H1 (cell line): ENCODE results near the gene SAMD4A. TPM values are rescaled to one million over a fixed set of nuclear protein-coding genes. Genes with fewer than 3 reads are reported as not detected.
A peak's percentile ranks its signal among the peaks of the same experiment; 100 is the strongest.

Experiments
- CTCF ChIA-PET: fragments of 300-600 bp; sonication (Branson Sonifier 250); formaldehyde crosslinking; loops from one replicate; lab custom pipeline; 2021; ENCODE audit not compliant: partially characterized antibody; lab: Charles Lee
- POLR2A ChIA-PET: fragments of 300-600 bp; sonication (Branson Sonifier 250); formaldehyde crosslinking; loops from one replicate; lab custom pipeline; 2021; ENCODE audit warnings: inconsistent platforms; ENCODE audit not compliant: partially characterized antibody; lab: Charles Lee
- DNase-seq, 2 experiments: peaks; one replicate each; pipeline versions ENCODE4 v3.0.0 to v3.0.0-alpha.2; 2010 to 2022; ENCODE audit warnings: low spot score in 2 of 2, low read depth in 1 of 2, mixed read lengths in 1 of 2
- FAIRE-seq: peaks from 2 replicates; lab custom pipeline; 2011; peaks lifted over from hg19 to GRCh38; lab: Jason Lieb, UNC
- H2AFZ ChIP-seq: 2 replicates; pipeline ENCODE4 v1.8.1; 2012; ENCODE audit warnings: low read length, inconsistent platforms
- H2AK5ac ChIP-seq: 2 replicates; pipeline ENCODE4 v1.6.1; 2013; ENCODE audit warnings: low read depth, low read length
- H2BK120ac ChIP-seq: replicated peaks from 2 replicates; pipeline ENCODE3; 2013; ENCODE audit warnings: low read depth, low read length, inconsistent platforms
- H2BK12ac ChIP-seq: 2 replicates; pipeline ENCODE4 v1.6.1; 2013; ENCODE audit warnings: low read depth, low read length
- H2BK15ac ChIP-seq: 2 replicates; pipeline ENCODE4 v1.6.1; 2013; ENCODE audit warnings: low read length
- H2BK20ac ChIP-seq: 2 replicates; pipeline ENCODE4 v1.6.1; 2013; ENCODE audit warnings: low read length
- H2BK5ac ChIP-seq: 2 replicates; pipeline ENCODE4 v1.6.1; 2013; ENCODE audit warnings: low read depth, low read length
- H3K14ac ChIP-seq: 2 replicates; pipeline ENCODE4 v1.6.1; 2013; ENCODE audit warnings: inconsistent platforms; ENCODE audit not compliant: insufficient read length
- H3K18ac ChIP-seq: 2 replicates; pipeline ENCODE4 v1.6.1; 2013; ENCODE audit warnings: low read length; ENCODE audit errors: extremely low read depth
- H3K23ac ChIP-seq: 2 replicates; pipeline ENCODE4 v1.6.1; 2013; ENCODE audit warnings: inconsistent platforms; ENCODE audit not compliant: insufficient read length
- H3K23me2 ChIP-seq: 2 replicates; pipeline ENCODE4 v1.6.1; 2013; ENCODE audit warnings: low read depth, low read length
- H3K27ac ChIP-seq: 2 replicates; pipeline ENCODE4 v1.6.1; 2011; ENCODE audit warnings: low read depth, low read length, inconsistent platforms
- H3K27me3 ChIP-seq, 4 experiments: replicated peaks in 1 of 4; 1 replicate in 1 of 4; 2 replicates in 3 of 4; pipeline versions ENCODE4 v1.6.1 to v1.8.1; 2011 to 2013; ENCODE audit warnings: low read length in 3 of 4, mild to moderate bottlenecking in 3 of 4, inconsistent platforms in 2 of 4, mixed read lengths in 2 of 4, moderate library complexity in 1 of 4; ENCODE audit not compliant: control insufficient read depth in 3 of 4, insufficient read depth in 3 of 4; ENCODE audit errors: extremely low read depth in 1 of 4
- H3K36me3 ChIP-seq, 4 experiments: 2 replicates each; pipeline versions ENCODE4 v1.6.1 to v1.8.1; 2011 to 2013; ENCODE audit warnings: mild to moderate bottlenecking in 4 of 4, low read length in 3 of 4, moderate library complexity in 2 of 4, control low read depth in 1 of 4, inconsistent platforms in 1 of 4; ENCODE audit not compliant: insufficient read depth in 4 of 4, control insufficient read depth in 2 of 4
- H3K4ac ChIP-seq: replicated peaks from 2 replicates; pipeline ENCODE3; 2013; ENCODE audit warnings: low read length, low read depth, mixed read lengths, inconsistent platforms; ENCODE audit not compliant: insufficient read length
- H3K4me1 ChIP-seq, 4 experiments: replicated peaks in 1 of 4; 1 replicate in 1 of 4; 2 replicates in 3 of 4; pipeline versions ENCODE4 v1.6.1 to v1.8.1; 2011 to 2013; ENCODE audit warnings: low read length in 3 of 4, inconsistent platforms in 2 of 4, mixed read lengths in 1 of 4; ENCODE audit not compliant: insufficient read depth in 4 of 4, control insufficient read depth in 3 of 4
- H3K4me2 ChIP-seq, 2 experiments: 2 replicates each; pipeline versions ENCODE4 v1.6.1 to v1.8.1; 2011 to 2013; ENCODE audit warnings: low read depth in 2 of 2, low read length in 2 of 2, control low read depth in 1 of 2, inconsistent platforms in 1 of 2, mild to moderate bottlenecking in 1 of 2; ENCODE audit not compliant: insufficient read depth in 1 of 2
- H3K4me3 ChIP-seq, 4 experiments: fragments of 200-600, 300-600 bp in 1 of 4; sonication (generic), shearing (Covaris generic), sonication (Bioruptor Twin) in 1 of 4; 2 replicates each; pipeline versions ENCODE4 v1.5.1 to v1.8.1; 2011 to 2016; ENCODE audit warnings: low read length in 4 of 4, low read depth in 3 of 4, control low read depth in 2 of 4, inconsistent platforms in 2 of 4, mild to moderate bottlenecking in 2 of 4, mixed read lengths in 1 of 4, moderate library complexity in 1 of 4; ENCODE audit not compliant: insufficient read depth in 2 of 4; ENCODE audit errors: extremely low read depth in 1 of 4
- H3K56ac ChIP-seq: replicated peaks from 2 replicates; pipeline ENCODE3; 2013; ENCODE audit warnings: low read depth, mild to moderate bottlenecking, mixed read lengths, low read length, inconsistent platforms; ENCODE audit not compliant: insufficient read length
- H3K79me1 ChIP-seq: 2 replicates; pipeline ENCODE4 v1.6.1; 2013; ENCODE audit warnings: low read depth, low read length, control low read depth
- H3K79me2 ChIP-seq, 2 experiments: 2 replicates each; pipeline versions ENCODE4 v1.6.1 to v1.8.1; 2012 to 2013; ENCODE audit warnings: low read length in 2 of 2, mild to moderate bottlenecking in 2 of 2, inconsistent platforms in 1 of 2; ENCODE audit not compliant: insufficient read depth in 2 of 2, control insufficient read depth in 1 of 2
- H3K9ac ChIP-seq, 4 experiments: replicated peaks in 1 of 4; 1 replicate in 1 of 4; 2 replicates in 3 of 4; pipeline versions ENCODE4 v1.6.1 to v1.8.1; 2011 to 2013; ENCODE audit warnings: low read depth in 3 of 4, low read length in 3 of 4, control low read depth in 2 of 4, mild to moderate bottlenecking in 2 of 4, moderate library complexity in 2 of 4, inconsistent platforms in 1 of 4; ENCODE audit errors: extremely low read depth in 1 of 4
- H3K9me3 ChIP-seq, 2 experiments: 2 replicates each; pipeline versions ENCODE4 v1.6.1 to v1.8.1; 2012 to 2013; ENCODE audit warnings: mild to moderate bottlenecking in 2 of 2, moderate library complexity in 2 of 2, control low read depth in 1 of 2, inconsistent platforms in 1 of 2, low read depth in 1 of 2, low read length in 1 of 2, mixed read lengths in 1 of 2; ENCODE audit not compliant: insufficient read depth in 2 of 2
- H4K20me1 ChIP-seq, 2 experiments: replicated peaks in 1 of 2; 2 replicates each; pipeline versions ENCODE3 to v1.8.1; 2011 to 2013; ENCODE audit warnings: inconsistent platforms in 2 of 2, low read length in 2 of 2, mild to moderate bottlenecking in 1 of 2; ENCODE audit not compliant: insufficient read depth in 2 of 2, control insufficient read depth in 1 of 2
- H4K5ac ChIP-seq: 2 replicates; pipeline ENCODE4 v1.6.1; 2013; ENCODE audit warnings: low read length, low read depth, mixed read lengths, inconsistent platforms; ENCODE audit not compliant: insufficient read length
- H4K8ac ChIP-seq: 2 replicates; pipeline ENCODE4 v1.8.0; 2013; ENCODE audit warnings: mild to moderate bottlenecking, moderate library complexity, low read length, inconsistent platforms; ENCODE audit not compliant: insufficient read depth; ENCODE audit errors: extremely low read depth
- H4K91ac ChIP-seq: replicated peaks from 2 replicates; pipeline ENCODE3; 2013; ENCODE audit warnings: low read length, mixed read lengths, inconsistent platforms; ENCODE audit not compliant: insufficient read length
- CBX5 ChIP-seq: fragments of 300-800, 300-1000 bp; sonication (generic); IDR thresholded peaks from 2 replicates; pipeline ENCODE4 v1.7.1; 2016; ENCODE audit warnings: antibody characterized with exemption, low read length, low read depth
- CEBPB ChIP-seq: IDR thresholded peaks from 2 replicates; pipeline ENCODE4 v1.6.1; 2012; ENCODE audit warnings: low read depth, low read length
- EZH2 ChIP-seq: fragments of 200-600 bp; sonication (generic); IDR thresholded peaks from 2 replicates; pipeline ENCODE4 v1.7.1; 2012; ENCODE audit warnings: low read depth, mild to moderate bottlenecking, moderate library complexity, low read length, inconsistent platforms; ENCODE audit not compliant: severe bottlenecking
- GTF2F1 ChIP-seq: IDR thresholded peaks from 2 replicates; pipeline ENCODE4 v1.6.1; 2012; ENCODE audit warnings: low read depth, low read length, improper control_type of control experiment, borderline replicate concordance
- JUND ChIP-seq: IDR thresholded peaks from 2 replicates; pipeline ENCODE4 v1.6.1; 2011; ENCODE audit warnings: mild to moderate bottlenecking, improper control_type of control experiment, low read length
- NRF1 ChIP-seq: IDR thresholded peaks from 2 replicates; pipeline ENCODE4 v1.6.1; 2011; ENCODE audit warnings: mild to moderate bottlenecking, low read depth, low read length, improper control_type of control experiment
- RXRA ChIP-seq: IDR thresholded peaks from 2 replicates; pipeline ENCODE4 v1.6.1; 2011; ENCODE audit warnings: low read depth, mild to moderate bottlenecking, low read length, moderate library complexity; ENCODE audit not compliant: insufficient read depth
- SIX5 ChIP-seq: IDR thresholded peaks from 2 replicates; pipeline ENCODE4 v1.6.1; 2011; ENCODE audit warnings: mild to moderate bottlenecking, low read depth, low read length
- SP4 ChIP-seq: IDR thresholded peaks from 2 replicates; pipeline ENCODE4 v1.6.1; 2012; ENCODE audit warnings: low read length, inconsistent platforms
- WGBS, 2 experiments: shearing (Covaris generic) in 1 of 2; methylation state at CpG; one replicate each; pipeline versions ENCODE4 v1.1.6 to v1.1.7; 2013 to 2015; ENCODE audit warnings: low lambda C conversion rate in 2 of 2, mixed read lengths in 2 of 2, inconsistent platforms in 1 of 2, low coverage in 1 of 2, missing lambda C conversion rate in 1 of 2; ENCODE audit not compliant: insufficient replicate concordance in 2 of 2, insufficient coverage in 1 of 2, insufficient read length in 1 of 2; ENCODE audit errors: extremely low coverage in 1 of 2, missing lambda C conversion rate in 1 of 2; 5-methylcytosine and 5-hydroxymethylcytosine counted together
- long read RNA-seq, 2 experiments: library from RNA in 1 of 2; library from capped mRNA in 1 of 2; stranded (forward); transcript quantifications; one replicate each; pipeline ENCODE4 v2.0.0, GENCODE V29; 2021; ENCODE audit warnings: inconsistent platforms in 1 of 2
- polyA minus RNA-seq, 3 experiments: library from RNA; depleted of rRNA, polyadenylated mRNA; stranded (reverse); fragments of >200 nt; gene quantifications; 1 replicate in 2 of 3; 2 replicates in 1 of 3; pipeline ENCODE4 v1.2.3, GENCODE V29; 2011
- polyA plus RNA-seq, 7 experiments: library from polyadenylated mRNA; depleted of rRNA in 3 of 7; stranded (reverse) in 5 of 7; unstranded in 2 of 7; fragments of >200 nt in 5 of 7; fragments of 200-250 nt in 2 of 7; gene quantifications; 1 replicate in 5 of 7; 2 replicates in 1 of 7; 4 replicates in 1 of 7; pipeline versions ENCODE4 v1.2.1 to v1.2.3, GENCODE V29; 2011 to 2013; ENCODE audit warnings: missing spikeins in 2 of 7, mixed read lengths in 2 of 7
- total RNA-seq: library from RNA; stranded (reverse); fragmentation: NEBNext Ultra II Directional; extraction: Animal tissue kit (Norgen Biotek cat#: 25700); gene quantifications from 2 replicates; pipeline ENCODE4 v1.2.1, GENCODE V29; 2021

Gene SAMD4A
- 11.5 and 12.3 TPM in 2 replicates for total RNA-seq
- polyA plus RNA-seq (2011; rRNA removed), result 2.4 and 3.8 TPM in 2 replicates
- 2.7 TPM for polyA plus RNA-seq (2011; cell fraction: cytosol; rRNA removed)
- polyA plus RNA-seq (2011; cell fraction: nucleus; rRNA removed), result 12.7 TPM
- polyA plus RNA-seq (2012, experiment 1 of 2), result 4.4 to 6.2 TPM (median 5.8 TPM) in 4 replicates
- polyA plus RNA-seq (2012, experiment 2 of 2), result 1.9 TPM
- 5.1 TPM for polyA plus RNA-seq (2013, experiment 1 of 2)
- polyA plus RNA-seq (2013, experiment 2 of 2), result 4.4 TPM
- 12.6 and 21.3 TPM in 2 replicates for polyA minus RNA-seq (2011; rRNA and poly(A)+ RNA removed)
- polyA minus RNA-seq (2011; cell fraction: cytosol; rRNA and poly(A)+ RNA removed), result 10.9 TPM
- 24.2 TPM for polyA minus RNA-seq (2011; cell fraction: nucleus; rRNA and poly(A)+ RNA removed)
- long read RNA-seq, experiment 1, partial matches to known transcripts, result 0 of 2 reads
- long read RNA-seq, experiment 1, other reads (novel, unspliced or antisense), result 2 of 2 reads
- long read RNA-seq, experiment 2, result 0 reads

GRCh38 chr14:54566410-54567223, at the start of gene SAMD4A:
TSS of gene SAMD4A (plus strand) at chr14:54567128. CDS start at chr14:54567917, 789 bp downstream.
- Histone ChIP-seq H3K79me2 (peaks cover 0 to 10% of the 10 kb centered on the region in 2 experiments; a peak in 2 of 4 replicates), H3K27ac (no peak within 1 kb of the TSS), H3K79me1 (no peaks in the 10 kb centered on the region; the same call in 1 of the 2 replicates), H4K5ac (no peak within 1 kb of the TSS), H2AK5ac (no peak within 1 kb of the TSS), H2BK120ac (no peak within 1 kb of the TSS), H3K4ac (no peak within 1 kb of the TSS), H2BK12ac (no peak within 1 kb of the TSS; the same call in 1 of the 2 replicates), H3K56ac (no peak within 1 kb of the TSS), H4K8ac (peak within 1 kb of the TSS; percentile 85), H3K27me3 (peaks cover 0 to 30% (median 11%) of the 10 kb centered on the region in 4 experiments; a peak in 4 of 7 replicates), H2AFZ (no peak within 1 kb of the TSS), H3K23me2 (peaks cover 20% of the 10 kb centered on the region), H2BK15ac (no peak within 1 kb of the TSS), H3K14ac (no peak within 1 kb of the TSS), H4K20me1 (no peaks in the 10 kb centered on the region), H3K9me3 (no peaks in the 10 kb centered on the region), H3K4me1 (peaks cover 2 to 9% (median 6%) of the 10 kb centered on the region in 4 experiments; a peak in 6 of 7 replicates), H2BK20ac (no peak within 1 kb of the TSS), H2BK5ac (peak within 1 kb of the TSS; percentile 67; the same call in 1 of the 2 replicates), H4K91ac (no peak within 1 kb of the TSS), H3K23ac (no peak within 1 kb of the TSS), H3K18ac (peak within 1 kb of the TSS; percentile 79; the same call in 1 of the 2 replicates), H3K4me3 (peak within 1 kb of the TSS; percentile 62 to 84 (median 77)), H3K4me2 (peak within 1 kb of the TSS; percentile 93 to 98), H3K36me3 (no peaks in the 10 kb centered on the region), H3K9ac (peak within 1 kb of the TSS; percentile 4 to 90 (median 52); a peak in 5 of 7 replicates)
- WGBS, 2 experiments, result 1% methylated on average over 73 of the region's 91 CpGs; no CpG with 5 or more reads in 1 of the 2 experiments
- FAIRE-seq (no peak), DNase-seq (peak in 1 of 2 experiments; percentile 75)
- ChIA-PET CTCF (interaction anchor here (0.7 to 8.8 kb wide), 14 partner anchors 15 to 239 kb away, joined by 3 to 98 read pairs (median 3); no protein-coding TSS in a partner anchor), POLR2A (interaction anchor here (0.8 to 3.3 kb wide), 21 partner anchors 9 to 486 kb away, joined by 3 to 20 read pairs (median 3); no protein-coding TSS in a partner anchor)
- TF ChIP-seq EZH2, result no peak
- no peak for TF ChIP-seq JUND
- TF ChIP-seq RXRA, result no peak
- TF ChIP-seq SP4, result no peak
- no peak for TF ChIP-seq GTF2F1
- no peak for TF ChIP-seq NRF1
- no peak for TF ChIP-seq CEBPB
- no peak for TF ChIP-seq SIX5
- no peak for TF ChIP-seq CBX5
